Keratinocyte (primary cell): ENCODE results near the gene BBS1. TPM values are rescaled to one million over a fixed set of nuclear protein-coding genes. Genes with fewer than 3 reads are reported as not detected.

ENCODE experiments used
- DNase-seq: peaks from one replicate; pipeline ENCODE4 v3.0.0-alpha.2; 2011; ENCODE audit warnings: low read depth, missing footprints, low spot score
- FAIRE-seq: peaks from 2 replicates; lab custom pipeline; 2011; peaks lifted over from hg19 to GRCh38; lab: Jason Lieb, UNC
- H2AFZ ChIP-seq: 2 replicates; pipeline ENCODE4 v1.6.0; 2012; ENCODE audit warnings: low read length, control low read depth, inconsistent platforms; ENCODE audit not compliant: control insufficient read depth
- H3K27ac ChIP-seq: 2 replicates; pipeline ENCODE4 v1.5.1; 2011; ENCODE audit warnings: low read length; ENCODE audit not compliant: control insufficient read depth, insufficient read depth
- H3K27me3 ChIP-seq: 3 replicates; pipeline ENCODE4 v1.6.0; 2011; ENCODE audit warnings: low read length; ENCODE audit not compliant: control insufficient read depth, insufficient read depth; ENCODE audit errors: extremely low read depth
- H3K36me3 ChIP-seq, 2 experiments: 2 replicates in 1 of 2; 3 replicates in 1 of 2; pipeline ENCODE4 v1.5.1; 2011; ENCODE audit warnings: low read length in 2 of 2, mild to moderate bottlenecking in 1 of 2; ENCODE audit not compliant: control insufficient read depth in 2 of 2, insufficient read depth in 2 of 2; ENCODE audit errors: extremely low read depth in 1 of 2
- H3K4me1 ChIP-seq: 3 replicates; pipeline ENCODE4 v1.5.1; 2011; ENCODE audit warnings: low read length; ENCODE audit not compliant: control insufficient read depth, insufficient read depth; ENCODE audit errors: extremely low read depth
- H3K4me2 ChIP-seq: 3 replicates; pipeline ENCODE4 v1.6.0; 2011; ENCODE audit warnings: low read depth, low read length; ENCODE audit not compliant: control insufficient read depth, insufficient read depth; ENCODE audit errors: extremely low read depth
- H3K4me3 ChIP-seq, 3 experiments: fragments of 200-600 bp in 1 of 3; sonication (generic) in 1 of 3; 2 replicates in 2 of 3; 3 replicates in 1 of 3; pipeline ENCODE4 v1.5.1; 2011 to 2016; ENCODE audit warnings: low read length in 3 of 3, mild to moderate bottlenecking in 3 of 3, control low read depth in 2 of 3, inconsistent platforms in 1 of 3, low read depth in 1 of 3, mixed read lengths in 1 of 3, mixed run types in 1 of 3, moderate library complexity in 1 of 3; ENCODE audit not compliant: control insufficient read depth in 2 of 3, insufficient read depth in 2 of 3; ENCODE audit errors: extremely low read depth in 1 of 3
- H3K79me2 ChIP-seq: 2 replicates; pipeline ENCODE4 v1.6.0; 2012; ENCODE audit warnings: low read length; ENCODE audit not compliant: control insufficient read depth, insufficient read depth
- H3K9ac ChIP-seq: 3 replicates; pipeline ENCODE4 v1.6.0; 2011; ENCODE audit warnings: low read length; ENCODE audit not compliant: control insufficient read depth, insufficient read depth; ENCODE audit errors: extremely low read depth
- H3K9me1 ChIP-seq: 3 replicates; pipeline ENCODE4 v1.6.0; 2011; ENCODE audit warnings: low read length; ENCODE audit not compliant: control insufficient read depth, insufficient read depth; ENCODE audit errors: extremely low read depth
- H3K9me3 ChIP-seq: 2 replicates; pipeline ENCODE4 v1.5.1; 2012; ENCODE audit warnings: low read depth, low read length; ENCODE audit not compliant: control insufficient read depth
- H4K20me1 ChIP-seq: 3 replicates; pipeline ENCODE4 v1.6.0; 2011; ENCODE audit warnings: low read length; ENCODE audit not compliant: control insufficient read depth, insufficient read depth; ENCODE audit errors: extremely low read depth
- EZH2 ChIP-seq: IDR thresholded peaks from one replicate; pipeline ENCODE4 v1.6.1; 2012; ENCODE audit warnings: inconsistent platforms, mild to moderate bottlenecking, low read length, moderate library complexity
- dilution Hi-C: fragments of 300-500 bp; cut with MboI; formaldehyde crosslinking; loops from one replicate; pipeline ENCODE4 v1.7.0; 2020; ENCODE audit warnings: low sequenced_read_pairs; ENCODE audit not compliant: extremely low pct_ligation_motif_present
- polyA plus RNA-seq, 5 experiments: library from polyadenylated mRNA; depleted of rRNA in 3 of 5; stranded (reverse) in 3 of 5; stranded (forward) in 1 of 5; unstranded in 1 of 5; fragments of >200 nt; gene quantifications; 1 replicate in 1 of 5; 2 replicates in 3 of 5; 3 replicates in 1 of 5; pipeline versions ENCODE4 v1.2.1 to v1.2.3, GENCODE V29; 2011 to 2012; ENCODE audit warnings: missing spikeins in 2 of 5, low read depth in 1 of 5, low replicate concordance in 1 of 5
- TF ChIP-seq, protein P1 (sequence below), 3 experiments: IDR thresholded peaks in 1 of 3; conservative IDR thresholded peaks in 1 of 3; optimal IDR thresholded peaks in 1 of 3; 2 replicates in 2 of 3; 3 replicates in 1 of 3; pipeline versions ENCODE3 to v1.5.1; 2011; ENCODE audit warnings: low read length in 3 of 3, mild to moderate bottlenecking in 3 of 3, moderate library complexity in 2 of 3, control low read depth in 1 of 3, inconsistent platforms in 1 of 3; ENCODE audit not compliant: insufficient read depth in 2 of 3; ENCODE audit errors: extremely low read depth in 1 of 3

The BBS1 gene
- polyA plus RNA-seq, 1 donor (not counting 4 experiments of a cell fraction or from before 2014, with no cell fraction given): 11.7 TPM

GRCh38 chr11:66564984-66565383, 54.5 kb downstream of the BBS1 start:
- H3K79me2 ChIP-seq: no peaks in the 10 kb centered on the region
- no peaks in the 10 kb centered on the region for H3K9me1 ChIP-seq
- TF ChIP-seq, protein P1, sequence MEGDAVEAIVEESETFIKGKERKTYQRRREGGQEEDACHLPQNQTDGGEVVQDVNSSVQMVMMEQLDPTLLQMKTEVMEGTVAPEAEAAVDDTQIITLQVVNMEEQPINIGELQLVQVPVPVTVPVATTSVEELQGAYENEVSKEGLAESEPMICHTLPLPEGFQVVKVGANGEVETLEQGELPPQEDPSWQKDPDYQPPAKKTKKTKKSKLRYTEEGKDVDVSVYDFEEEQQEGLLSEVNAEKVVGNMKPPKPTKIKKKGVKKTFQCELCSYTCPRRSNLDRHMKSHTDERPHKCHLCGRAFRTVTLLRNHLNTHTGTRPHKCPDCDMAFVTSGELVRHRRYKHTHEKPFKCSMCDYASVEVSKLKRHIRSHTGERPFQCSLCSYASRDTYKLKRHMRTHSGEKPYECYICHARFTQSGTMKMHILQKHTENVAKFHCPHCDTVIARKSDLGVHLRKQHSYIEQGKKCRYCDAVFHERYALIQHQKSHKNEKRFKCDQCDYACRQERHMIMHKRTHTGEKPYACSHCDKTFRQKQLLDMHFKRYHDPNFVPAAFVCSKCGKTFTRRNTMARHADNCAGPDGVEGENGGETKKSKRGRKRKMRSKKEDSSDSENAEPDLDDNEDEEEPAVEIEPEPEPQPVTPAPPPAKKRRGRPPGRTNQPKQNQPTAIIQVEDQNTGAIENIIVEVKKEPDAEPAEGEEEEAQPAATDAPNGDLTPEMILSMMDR (optimal IDR thresholded peaks at IDR 0.05 in 1 of 3, IDR thresholded peaks at IDR 0.05 in 1 of 3, conservative IDR thresholded peaks at IDR 0.05 in 1 of 3; ENCODE audit: extremely low read depth in 1 of 3, insufficient read depth in 2 of 3, low read length in 3 of 3): no peak
- TF ChIP-seq EZH2: no peak
- no peak overlapping the region for H2AFZ ChIP-seq
- no peak overlapping the region for H3K9ac ChIP-seq
- H4K20me1 ChIP-seq: no peaks in the 10 kb centered on the region
- dilution Hi-C loops: no loop called here
- no peak overlapping the region for H3K4me2 ChIP-seq
- no peak overlapping the region for H3K4me3 ChIP-seq
- H3K27ac ChIP-seq: no peak overlapping the region
- DNase-seq (no peak), FAIRE-seq (no peak)
- peaks cover 19% of the 10 kb centered on the region for H3K27me3 ChIP-seq
- H3K36me3 ChIP-seq: no peaks in the 10 kb centered on the region
- peaks cover 5% of the 10 kb centered on the region for H3K4me1 ChIP-seq
- no peaks in the 10 kb centered on the region for H3K9me3 ChIP-seq

DNA sequence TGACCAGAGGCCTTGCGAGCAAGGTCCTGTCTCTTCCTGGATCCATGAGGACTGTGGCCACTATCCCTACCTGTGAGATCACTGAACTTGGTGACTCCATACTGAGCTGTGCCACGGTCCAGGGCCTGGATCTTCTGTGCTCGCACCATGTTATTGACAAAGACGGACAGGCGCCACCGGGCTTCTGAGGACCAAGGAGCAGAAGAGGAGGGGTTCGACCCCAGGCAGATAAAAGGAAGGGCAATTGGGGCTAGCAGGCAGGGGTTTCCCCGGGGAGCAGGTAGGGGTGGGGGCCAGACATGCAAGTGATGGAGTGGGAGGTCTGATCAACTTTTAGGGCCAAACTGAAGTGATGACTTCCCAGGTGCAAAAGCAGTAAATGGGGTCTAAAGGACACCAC, 55.8 kb downstream of the BBS1 start:
- FAIRE-seq: no peak
- no peaks in the 10 kb centered on the region for H3K79me2 ChIP-seq
- H3K27me3 ChIP-seq: peaks cover 12% of the 10 kb centered on the region
- no peak overlapping the region for H3K9ac ChIP-seq
- TF ChIP-seq, protein P1 (optimal IDR thresholded peaks at IDR 0.05 in 1 of 3, IDR thresholded peaks at IDR 0.05 in 1 of 3, conservative IDR thresholded peaks at IDR 0.05 in 1 of 3; ENCODE audit: extremely low read depth in 1 of 3, insufficient read depth in 2 of 3, low read length in 3 of 3): no peak
- TF ChIP-seq EZH2: no peak
- peaks cover 5% of the 10 kb centered on the region for H3K4me1 ChIP-seq
- H3K4me2 ChIP-seq: no peak overlapping the region
- no peaks in the 10 kb centered on the region for H3K9me3 ChIP-seq
- H3K36me3 ChIP-seq: no peaks in the 10 kb centered on the region
- no peaks in the 10 kb centered on the region for H3K9me1 ChIP-seq
- DNase-seq: no peak
- dilution Hi-C loops: no loop called here
- H2AFZ ChIP-seq: no peak overlapping the region
- no peaks in the 10 kb centered on the region for H4K20me1 ChIP-seq
- no peak overlapping the region for H3K27ac ChIP-seq
- no peak overlapping the region for H3K4me3 ChIP-seq
